B cell (primary cell): ENCODE data around the gene TMEM238.

ENCODE experiments used
- EZH2 ChIP-seq: IDR thresholded peaks from 2 replicates; pipeline ENCODE4 v1.6.1; 2012; ENCODE audit warnings: borderline replicate concordance, low read depth, mild to moderate bottlenecking, moderate library complexity, low read length; ENCODE audit not compliant: insufficient read depth, poor library complexity, severe bottlenecking
- TF ChIP-seq, protein P1 (sequence below): fragments of 200-600 bp; IDR thresholded peaks from one replicate; pipeline ENCODE4 v1.8.0; 2022; ENCODE audit warnings: antibody characterized with exemption, mild to moderate bottlenecking

DNA sequence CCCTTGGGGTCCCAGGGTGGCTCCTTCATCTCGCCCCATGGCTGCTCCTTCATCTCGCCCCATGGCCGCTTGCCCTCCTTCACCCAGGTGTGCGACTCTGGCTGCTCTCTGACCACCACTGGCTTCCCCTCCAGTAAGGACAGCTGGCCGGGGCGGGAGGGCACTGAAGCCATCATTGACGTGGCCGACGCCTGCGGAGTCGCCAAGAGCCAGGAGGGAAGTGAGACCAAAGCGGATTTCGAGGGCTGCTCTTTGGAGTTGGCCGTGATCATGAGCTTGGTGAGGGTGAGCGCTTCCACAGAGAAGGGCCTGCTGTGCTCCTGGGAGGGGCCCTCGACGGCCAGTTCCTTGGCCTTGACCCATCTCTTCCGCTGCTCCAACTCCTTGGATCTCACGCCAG is 25.6 kb downstream of the TMEM238 start:
- TF ChIP-seq EZH2: no peak
- TF ChIP-seq, protein P1, sequence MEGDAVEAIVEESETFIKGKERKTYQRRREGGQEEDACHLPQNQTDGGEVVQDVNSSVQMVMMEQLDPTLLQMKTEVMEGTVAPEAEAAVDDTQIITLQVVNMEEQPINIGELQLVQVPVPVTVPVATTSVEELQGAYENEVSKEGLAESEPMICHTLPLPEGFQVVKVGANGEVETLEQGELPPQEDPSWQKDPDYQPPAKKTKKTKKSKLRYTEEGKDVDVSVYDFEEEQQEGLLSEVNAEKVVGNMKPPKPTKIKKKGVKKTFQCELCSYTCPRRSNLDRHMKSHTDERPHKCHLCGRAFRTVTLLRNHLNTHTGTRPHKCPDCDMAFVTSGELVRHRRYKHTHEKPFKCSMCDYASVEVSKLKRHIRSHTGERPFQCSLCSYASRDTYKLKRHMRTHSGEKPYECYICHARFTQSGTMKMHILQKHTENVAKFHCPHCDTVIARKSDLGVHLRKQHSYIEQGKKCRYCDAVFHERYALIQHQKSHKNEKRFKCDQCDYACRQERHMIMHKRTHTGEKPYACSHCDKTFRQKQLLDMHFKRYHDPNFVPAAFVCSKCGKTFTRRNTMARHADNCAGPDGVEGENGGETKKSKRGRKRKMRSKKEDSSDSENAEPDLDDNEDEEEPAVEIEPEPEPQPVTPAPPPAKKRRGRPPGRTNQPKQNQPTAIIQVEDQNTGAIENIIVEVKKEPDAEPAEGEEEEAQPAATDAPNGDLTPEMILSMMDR: no peak
